HG03175 (cell line): ENCODE measurements around the gene TBC1D3G.
"Not testable (repeated sequence)": the region's sequence is repeated elsewhere in the genome, so short reads cannot be mapped to it uniquely, and the experiment has no call there.

Experiments used
- ATAC-seq: cut with Tn5 transposase; IDR thresholded peaks from one replicate; pipeline ENCODE4 v1.9.1; 2021; ENCODE audit warnings: mild to moderate bottlenecking, moderate library complexity; ENCODE audit not compliant: unreplicated experiment

Gene TBC1D3G

GRCh38 chr17:36323584-36323983, at the start of gene TBC1D3G:
Gene TBC1D3G (plus strand): TSS chr17:36323884. CDS start chr17:36325412, 1,528 bp downstream.
- ATAC-seq: not testable (repeated sequence)

DNA sequence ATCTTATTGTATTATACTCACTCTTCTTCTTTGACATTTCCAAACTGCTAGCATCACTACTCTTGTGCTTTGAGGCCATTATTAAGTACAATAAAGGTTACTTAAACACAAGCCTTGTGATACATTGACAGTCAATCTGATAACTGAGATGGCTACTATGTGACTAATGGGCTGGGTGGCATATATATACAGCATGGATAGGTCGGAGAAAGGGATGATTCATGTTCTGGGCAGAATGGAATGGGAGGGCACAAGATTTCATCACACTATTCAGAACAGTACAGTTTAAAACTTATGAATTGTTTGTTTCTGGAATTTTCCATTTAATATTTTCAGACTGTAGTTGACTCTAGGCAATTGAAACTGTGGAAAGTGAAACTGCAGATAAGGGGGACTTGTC, 40.4 kb upstream of the TBC1D3G start:
- ATAC-seq: not testable (repeated sequence)

DNA sequence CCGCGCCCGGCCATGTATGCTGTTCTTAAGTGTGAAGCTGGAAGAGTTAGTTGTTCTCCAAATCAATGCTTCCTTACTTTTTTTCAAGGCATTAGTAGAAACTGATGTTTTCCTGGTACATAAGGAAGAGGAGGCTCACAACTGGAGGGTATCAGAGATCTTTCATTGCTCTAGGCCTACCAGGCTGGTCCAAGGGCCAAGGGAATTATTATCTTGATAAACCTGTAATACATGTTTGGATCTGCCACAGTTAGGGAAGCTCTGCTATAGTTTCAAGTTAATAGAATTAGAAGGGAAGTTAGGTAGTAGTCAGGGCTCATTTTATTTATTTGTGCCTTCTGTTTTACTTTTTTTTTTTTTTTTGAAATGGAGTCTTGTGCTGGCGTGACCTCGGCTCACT, 39.5 kb upstream of the TBC1D3G start:
- not testable (repeated sequence) for ATAC-seq

GRCh38 chr17:36289965-36290612, 33.6 kb upstream of the TBC1D3G start:
- ATAC-seq: not testable (repeated sequence)

DNA sequence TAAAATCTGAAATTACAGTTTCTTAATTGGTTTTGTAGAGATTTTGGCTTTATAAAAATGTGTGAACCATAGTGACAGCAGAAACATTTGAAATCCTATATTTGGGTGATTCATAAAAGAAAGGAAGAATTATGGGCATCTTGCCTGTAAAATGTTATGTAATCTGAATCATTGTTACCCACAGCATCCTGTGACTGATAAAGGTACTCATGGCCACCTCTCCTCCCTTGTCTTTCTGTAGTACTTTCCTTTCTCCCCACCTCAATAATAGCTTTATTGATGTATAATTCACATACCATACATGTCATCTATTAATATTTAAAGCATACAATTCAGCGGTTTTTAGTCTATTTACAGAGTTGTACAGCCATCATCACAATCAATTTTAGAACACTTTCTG, 28.5 kb upstream of the TBC1D3G start:
- not testable (repeated sequence) for ATAC-seq

DNA sequence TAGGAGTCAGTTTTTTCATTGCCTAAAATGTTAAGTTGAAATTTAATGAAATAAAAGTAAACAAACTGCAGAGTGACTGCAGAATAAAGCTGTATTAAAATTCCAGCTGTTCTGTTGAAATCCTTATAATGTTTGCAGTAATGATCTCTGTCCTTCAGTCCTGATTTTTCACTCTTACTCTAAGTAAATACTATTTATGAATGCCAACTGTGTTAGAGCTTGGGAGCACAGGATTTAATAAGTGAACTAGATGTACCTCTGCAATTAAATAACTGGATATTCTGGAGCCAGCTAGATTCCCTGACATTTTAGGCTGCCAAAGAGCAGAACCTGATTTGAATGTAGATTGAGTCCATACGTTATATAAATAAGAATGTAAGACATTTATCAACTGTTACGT, 7.9 kb upstream of the TBC1D3G start:
- ATAC-seq: not testable (repeated sequence)

GRCh38 chr17:36362496-36362895, 38.8 kb downstream of the TBC1D3G start:
- ATAC-seq: not testable (repeated sequence)

DNA sequence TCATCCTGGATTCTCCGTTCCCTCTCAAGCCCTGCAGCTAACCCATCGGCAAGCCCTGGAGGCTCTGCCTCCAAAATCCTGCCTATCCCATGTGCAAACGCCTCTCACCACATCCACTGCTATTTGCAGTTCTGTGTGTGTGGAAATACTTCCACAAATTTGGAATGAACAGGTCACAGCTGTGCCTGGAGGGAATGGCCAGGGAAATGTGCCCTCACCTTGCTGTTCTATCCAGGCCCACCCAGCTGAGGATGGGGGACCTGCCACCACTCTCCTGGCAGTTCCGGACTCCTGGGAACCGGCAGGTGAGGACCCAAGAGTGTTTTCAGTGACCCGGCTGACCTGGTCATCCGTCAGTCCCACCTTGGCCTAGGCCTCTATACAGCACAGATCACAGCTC, 52.3 kb downstream of the TBC1D3G start:
- ATAC-seq: not testable (repeated sequence)
